HepG2 (cell line): Measurements from ENCODE around the gene KCNIP3. TPM values are rescaled to one million over a fixed set of nuclear protein-coding genes. Genes with fewer than 3 reads are reported as not detected.

Experiments used
- ATAC-seq: fragments of 200-7000 bp; cut with Tn5 transposase; 3 replicates; pipeline ENCODE4 v1.9.1; 2020; ENCODE audit warnings: mild to moderate bottlenecking, moderate library complexity
- BruUV-seq: library from RNA; stranded (reverse); fragments of 400-500 nt; replicated peaks from 2 replicates; lab custom pipeline; 2021; lab: Mats Ljungman, UMichigan
- CTCF ChIA-PET: fragments of 300-600 bp; formaldehyde crosslinking; extraction: SDS; loops from one replicate; lab custom pipeline; 2021; ENCODE audit warnings: low total read pairs, inconsistent platforms, low intra/inter-chr PET ratio; lab: Yijun Ruan, JAX
- POLR2A ChIA-PET: fragments of 350-600 bp; sonication (Branson Sonifier 250); formaldehyde crosslinking; loops from one replicate; lab custom pipeline; 2020; ENCODE audit warnings: antibody characterized with exemption, inconsistent platforms; lab: Yijun Ruan, JAX
- DNase-seq: peaks from one replicate; pipeline ENCODE4 v3.0.0-alpha.2; 2015; ENCODE audit warnings: low spot score
- FAIRE-seq: peaks from 3 replicates; lab custom pipeline; 2011; peaks lifted over from hg19 to GRCh38; lab: Jason Lieb, UNC
- H2AFZ ChIP-seq: one replicate; pipeline ENCODE4 v1.6.1; 2011; ENCODE audit warnings: low read length, inconsistent platforms
- H3K27ac ChIP-seq: fragments of 300-600 bp; 3 replicates; pipeline ENCODE4 v1.8.0; 2011; ENCODE audit warnings: mixed run types, mild to moderate bottlenecking, mixed read lengths, low read length, inconsistent platforms; ENCODE audit not compliant: insufficient read depth; ENCODE audit errors: extremely low read length
- H3K27me3 ChIP-seq, 2 experiments: fragments of 200-600 bp in 1 of 2; 2 replicates in 1 of 2; 3 replicates in 1 of 2; pipeline versions ENCODE4 v1.6.0 to v1.8.0; 2011; ENCODE audit warnings: low read length in 2 of 2, mild to moderate bottlenecking in 2 of 2, moderate library complexity in 2 of 2, inconsistent platforms in 1 of 2; ENCODE audit not compliant: insufficient read depth in 2 of 2, control insufficient read depth in 1 of 2
- H3K36me3 ChIP-seq, 2 experiments: fragments of 200-600 bp in 1 of 2; replicated peaks in 1 of 2; 2 replicates in 1 of 2; 3 replicates in 1 of 2; pipeline versions ENCODE4 v1.5.1 to v1.8.0; 2011; ENCODE audit warnings: low read length in 2 of 2, inconsistent platforms in 1 of 2; ENCODE audit not compliant: insufficient read depth in 2 of 2, control insufficient read depth in 1 of 2
- H3K4me1 ChIP-seq: 2 replicates; pipeline ENCODE4 v1.5.1; 2012; ENCODE audit warnings: low read length, inconsistent platforms; ENCODE audit not compliant: insufficient read depth
- H3K4me2 ChIP-seq: 2 replicates; pipeline ENCODE4 v1.6.0; 2011; ENCODE audit warnings: low read depth, low read length, inconsistent platforms
- H3K4me3 ChIP-seq, 3 experiments: fragments of 200-600 bp in 1 of 3; sonication (generic), shearing (Covaris generic) in 1 of 3; replicated peaks in 1 of 3; 2 replicates each; pipeline ENCODE4 v1.5.1; 2011 to 2016; ENCODE audit warnings: low read length in 3 of 3, inconsistent platforms in 2 of 3, low read depth in 2 of 3, mild to moderate bottlenecking in 2 of 3, control low read depth in 1 of 3, mixed read lengths in 1 of 3; ENCODE audit not compliant: insufficient read depth in 1 of 3
- H3K79me2 ChIP-seq: one replicate; pipeline ENCODE4 v1.6.1; 2011; ENCODE audit warnings: low read length, inconsistent platforms; ENCODE audit not compliant: insufficient read depth
- H3K9ac ChIP-seq: 2 replicates; pipeline ENCODE4 v1.6.0; 2011; ENCODE audit warnings: mild to moderate bottlenecking, low read depth, low read length, inconsistent platforms; ENCODE audit not compliant: insufficient read depth
- H3K9me3 ChIP-seq: 2 replicates; pipeline ENCODE4 v1.5.1; 2012; ENCODE audit warnings: mild to moderate bottlenecking, low read length
- H4K20me1 ChIP-seq: 2 replicates; pipeline ENCODE4 v1.6.0; 2011; ENCODE audit warnings: inconsistent platforms, mild to moderate bottlenecking, low read length, moderate library complexity; ENCODE audit not compliant: insufficient read depth
- HNF4G ChIP-seq, 2 experiments: sonication (generic) in 1 of 2; formaldehyde crosslinking in 1 of 2; IDR thresholded peaks; 2 replicates each; pipeline versions ENCODE4 v1.4.0 to v1.6.1; 2011 to 2020; ENCODE audit warnings: borderline replicate concordance in 2 of 2, low read depth in 2 of 2, mild to moderate bottlenecking in 2 of 2, low read length in 1 of 2, missing genetic modification reagents in 1 of 2, moderate library complexity in 1 of 2
- KLF12 ChIP-seq: sonication (generic); formaldehyde crosslinking; IDR thresholded peaks from 2 replicates; pipeline ENCODE4 v1.4.0; 2020; ENCODE audit warnings: missing genetic modification reagents, borderline replicate concordance
- NFAT5 ChIP-seq: sonication (generic); formaldehyde crosslinking; IDR thresholded peaks from 2 replicates; pipeline ENCODE4 v1.4.0; 2020; ENCODE audit warnings: missing genetic modification reagents
- PBX2 ChIP-seq: IDR thresholded peaks from 2 replicates; pipeline ENCODE4 v1.6.1; 2016; ENCODE audit warnings: control low read depth
- RFXANK ChIP-seq: IDR thresholded peaks from 2 replicates; pipeline ENCODE4 v1.6.1; 2016
- ZNF775 ChIP-seq: sonication (generic); formaldehyde crosslinking; IDR thresholded peaks from 2 replicates; pipeline ENCODE4 v1.4.0; 2020; ENCODE audit warnings: missing genetic modification reagents, mild to moderate bottlenecking, moderate library complexity, borderline replicate concordance
- WGBS: methylation state at CpG from one replicate; pipeline ENCODE4 v1.1.6; 2017; ENCODE audit warnings: low lambda C conversion rate; 5-methylcytosine and 5-hydroxymethylcytosine counted together
- in situ Hi-C: cut with HindIII; loops from 2 replicates; pipeline ENCODE4 v1.10.0; 2017; ENCODE audit warnings: low pct_unique_long_range_greater_than_20kb; ENCODE audit not compliant: extremely low pct_ligation_motif_present
- intact Hi-C: fragments of 100-400 bp; cut with micrococcal nuclease; formaldehyde crosslinking; loops from one replicate; pipeline ENCODE4 v1.10.0; 2022; ENCODE audit not compliant: unreplicated experiment
- polyA plus RNA-seq, 8 experiments: library from polyadenylated mRNA; depleted of rRNA in 3 of 8; stranded (reverse) in 7 of 8; unstranded in 1 of 8; fragments of >200 nt; fragmentation: Illumina TruSeq in 4 of 8; extraction: Trizol in 4 of 8; gene quantifications; 2 replicates each; pipeline versions ENCODE4 v1.2.1 to v1.2.3, GENCODE V29; 2011 to 2016; ENCODE audit warnings: low read depth in 4 of 8, missing spikeins in 1 of 8, mixed read lengths in 1 of 8; ENCODE audit not compliant: insufficient read depth in 1 of 8
- total RNA-seq, 5 experiments: library from RNA; depleted of rRNA; stranded (reverse); fragments of >200 nt; fragmentation: Illumina TruSeq; extraction: Trizol; gene quantifications; 2 replicates each; pipeline ENCODE4 v1.2.3, GENCODE V29; 2016; ENCODE audit warnings: low read depth in 1 of 5

The KCNIP3 gene
- total and polyA plus RNA-seq, 2 of the 13 experiments (the other 11 are each of a cell fraction or from before 2014, with no cell fraction given), result not detected

GRCh38 chr2:95300450-95300849, 3.3 kb downstream of the KCNIP3 start (continued):
- no peak for TF ChIP-seq NFAT5 (CRISPR knock-in tag)

GRCh38 chr2:95301186-95301585, 4.0 kb downstream of the KCNIP3 start:
- no TSS peak for BruUV-seq
- FAIRE-seq, result no peak
- ChIA-PET CTCF (no interaction called here), POLR2A (no interaction called here)
- WGBS, result no CpG with 5 or more reads among the region's 4 CpGs
- H3K9ac ChIP-seq, result no peak overlapping the region
- TF ChIP-seq PBX2 (CRISPR knock-in tag) (no peak), ZNF775 (CRISPR knock-in tag) (no peak), KLF12 (CRISPR knock-in tag) (no peak), HNF4G (IDR thresholded peaks at IDR 0.05; ENCODE audit: borderline replicate concordance, low read depth, low read length) (no peak), HNF4G (CRISPR knock-in tag; IDR thresholded peaks at IDR 0.05; ENCODE audit: borderline replicate concordance, low read depth) (no peak), RFXANK (CRISPR knock-in tag) (no peak)
- in situ Hi-C loops, result no loop called here
- H3K27me3 ChIP-seq, result peaks cover 6 to 58% of the 10 kb centered on the region in 2 experiments; a peak in 3 of 5 replicates
- no peak overlapping the region for H3K4me2 ChIP-seq
- H3K4me1 ChIP-seq, result peaks cover 15% of the 10 kb centered on the region
- DNase-seq, result no peak
- H2AFZ ChIP-seq, result no peak overlapping the region
- H3K36me3 ChIP-seq, result no peaks in the 10 kb centered on the region
- no peaks in the 10 kb centered on the region for H3K79me2 ChIP-seq
- intact Hi-C loops, result no loop called here
- ATAC-seq, result no peak
- H3K4me3 ChIP-seq, result no peak overlapping the region
- H4K20me1 ChIP-seq, result no peaks in the 10 kb centered on the region; the same call in 1 of the 2 replicates
- no peaks in the 10 kb centered on the region for H3K9me3 ChIP-seq
- H3K27ac ChIP-seq, result no peak overlapping the region
